Endodermal cell (in vitro differentiated cells): ENCODE measurements around the gene FCSK. TPM values are rescaled to one million over a fixed set of nuclear protein-coding genes. Genes with fewer than 3 reads are reported as not detected.
A peak's percentile ranks its signal among the peaks of the same experiment; 100 is the strongest.

Experiments used
- DNase-seq: peaks from one replicate; pipeline ENCODE4 v3.0.0-alpha.2; 2017
- H3K27ac ChIP-seq: 2 replicates; pipeline ENCODE4 v1.5.1; 2013; ENCODE audit warnings: mild to moderate bottlenecking, low read depth, low read length, moderate library complexity
- H3K27me3 ChIP-seq: 2 replicates; pipeline ENCODE4 v1.6.1; 2013; ENCODE audit warnings: mild to moderate bottlenecking, low read length, moderate library complexity; ENCODE audit not compliant: insufficient read depth, control insufficient read depth, poor library complexity, severe bottlenecking
- H3K36me3 ChIP-seq: 2 replicates; pipeline ENCODE4 v1.7.0; 2013; ENCODE audit warnings: mild to moderate bottlenecking, low read length, moderate library complexity; ENCODE audit not compliant: control insufficient read depth, insufficient read depth
- H3K4me1 ChIP-seq: one replicate; pipeline ENCODE4 v1.7.0; 2013; ENCODE audit warnings: low read length; ENCODE audit not compliant: control insufficient read depth, insufficient read depth
- H3K4me3 ChIP-seq: 2 replicates; pipeline ENCODE4 v1.5.1; 2013; ENCODE audit warnings: mild to moderate bottlenecking, low read length, moderate library complexity
- H3K9ac ChIP-seq: 2 replicates; pipeline ENCODE4 v1.6.1; 2013; ENCODE audit warnings: mild to moderate bottlenecking, low read length, moderate library complexity; ENCODE audit not compliant: poor library complexity, severe bottlenecking; ENCODE audit errors: extremely low read depth
- H3K9me3 ChIP-seq: 2 replicates; pipeline ENCODE4 v1.6.1; 2013; ENCODE audit warnings: mild to moderate bottlenecking, low read length, moderate library complexity; ENCODE audit not compliant: control insufficient read depth
- H3K27ac Mint-ChIP-seq: 2 replicates; pipeline ENCODE4 v1.8.0; 2020; ENCODE audit warnings: mixed read lengths
- H3K27me3 Mint-ChIP-seq: 2 replicates; pipeline ENCODE4 v1.8.0; 2021; ENCODE audit warnings: mild to moderate bottlenecking, mixed read lengths; ENCODE audit not compliant: insufficient read depth
- H3K36me3 Mint-ChIP-seq: 2 replicates; pipeline ENCODE4 v1.8.0; 2020; ENCODE audit warnings: low read depth, mixed read lengths
- H3K4me1 Mint-ChIP-seq: 2 replicates; pipeline ENCODE4 v1.8.0; 2020; ENCODE audit warnings: mixed read lengths
- H3K4me3 Mint-ChIP-seq: 2 replicates; pipeline ENCODE4 v1.8.0; 2020; ENCODE audit warnings: mild to moderate bottlenecking, moderate library complexity, mixed read lengths
- H3K9me3 Mint-ChIP-seq: 2 replicates; pipeline ENCODE4 v1.8.0; 2020; ENCODE audit warnings: mild to moderate bottlenecking, mixed read lengths
- CTCF ChIP-seq: fragments of 200-600 bp; sonication (generic); conservative IDR thresholded peaks from 2 replicates; pipeline ENCODE4 v1.5.0; 2021; ENCODE audit warnings: antibody characterized with exemption, mild to moderate bottlenecking
- WGBS, 2 experiments: methylation state at CpG; one replicate each; pipeline versions ENCODE4 v1.1.5 to v1.1.7; 2013; ENCODE audit warnings: missing lambda C conversion rate in 2 of 2, mixed read lengths in 1 of 2; ENCODE audit not compliant: insufficient coverage in 1 of 2, insufficient read length in 1 of 2; 5-methylcytosine and 5-hydroxymethylcytosine counted together
- total RNA-seq, 2 donors: library from RNA; stranded (reverse); fragmentation: NEBNext Ultra II Directional in 1 of 2; extraction: Animal tissue kit (Norgen Biotek cat#: 25700) in 1 of 2; gene quantifications; 2 replicates in 1 of 2; 3 replicates in 1 of 2; pipeline ENCODE4 v1.2.1, GENCODE V29; 2021

Gene FCSK
- total RNA-seq, 2 donors from 2014 or later = 18.7 to 19.5 TPM

DNA sequence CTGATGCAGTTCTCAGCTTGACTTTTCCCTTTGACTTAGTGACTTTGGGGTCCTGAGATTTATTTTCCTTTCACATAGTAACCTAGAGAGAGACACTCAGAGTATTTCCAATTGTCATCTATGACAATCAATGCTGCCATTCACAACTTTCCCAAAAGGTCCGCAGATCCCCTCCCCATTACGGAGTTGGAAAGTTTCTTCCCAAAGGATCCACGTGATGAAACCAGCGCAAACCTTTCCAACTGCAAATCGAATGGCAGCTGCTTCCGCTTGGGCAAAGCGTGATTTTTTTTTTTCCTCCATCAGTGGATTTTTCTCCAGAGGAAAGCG, 538 bp upstream of the FCSK start:
- no peak for TF ChIP-seq CTCF
- peak overlapping the region; percentile 93 for H3K9ac ChIP-seq
- DNase-seq = no peak
- no peaks in the 10 kb centered on the region for H3K27me3 ChIP-seq
- Mint-ChIP-seq H3K4me3 (peak overlapping the region; percentile 75), H3K9me3 (peaks cover 15% of the 10 kb centered on the region), H3K4me1 (peaks cover 14% of the 10 kb centered on the region), H3K36me3 (no peaks in the 10 kb centered on the region), H3K27me3 (no peaks in the 10 kb centered on the region), H3K27ac (peak overlapping the region; percentile 97)
- H3K27ac ChIP-seq = peak overlapping the region; percentile 98
- no peaks in the 10 kb centered on the region for H3K4me1 ChIP-seq
- H3K9me3 ChIP-seq = peaks cover 18% of the 10 kb centered on the region
- no peaks in the 10 kb centered on the region for H3K36me3 ChIP-seq
- peak overlapping the region; percentile 95 for H3K4me3 ChIP-seq
- 0 to 1% methylated on average over 4 to 8 of the region's 8 CpGs for WGBS, 2 experiments

- peak overlapping the region; percentile 10 for H3K27ac Mint-ChIP-seq
- no peak overlapping the region for H3K27ac ChIP-seq
- H3K9me3 ChIP-seq = peaks cover 4% of the 10 kb centered on the region
- H3K36me3 Mint-ChIP-seq = no peaks in the 10 kb centered on the region
- H3K27me3 Mint-ChIP-seq = no peaks in the 10 kb centered on the region
- DNase-seq = no peak
- no peaks in the 10 kb centered on the region for H3K27me3 ChIP-seq
- no peaks in the 10 kb centered on the region for H3K36me3 ChIP-seq
- no peaks in the 10 kb centered on the region for H3K9me3 Mint-ChIP-seq
- 92 to 93% methylated on average over 6 to 7 of the region's 7 CpGs for WGBS, 2 experiments
- no peak overlapping the region for H3K4me3 ChIP-seq
- peaks cover 3% of the 10 kb centered on the region for H3K4me1 ChIP-seq
- no peak for TF ChIP-seq CTCF
- H3K4me1 Mint-ChIP-seq = peaks cover 18% of the 10 kb centered on the region
- no peak overlapping the region for H3K9ac ChIP-seq
- peak overlapping the region; percentile 75 for H3K4me3 Mint-ChIP-seq
These were observed 1.5 kb downstream of the FCSK start for GRCh38 chr16:70455910-70456309.

DNA sequence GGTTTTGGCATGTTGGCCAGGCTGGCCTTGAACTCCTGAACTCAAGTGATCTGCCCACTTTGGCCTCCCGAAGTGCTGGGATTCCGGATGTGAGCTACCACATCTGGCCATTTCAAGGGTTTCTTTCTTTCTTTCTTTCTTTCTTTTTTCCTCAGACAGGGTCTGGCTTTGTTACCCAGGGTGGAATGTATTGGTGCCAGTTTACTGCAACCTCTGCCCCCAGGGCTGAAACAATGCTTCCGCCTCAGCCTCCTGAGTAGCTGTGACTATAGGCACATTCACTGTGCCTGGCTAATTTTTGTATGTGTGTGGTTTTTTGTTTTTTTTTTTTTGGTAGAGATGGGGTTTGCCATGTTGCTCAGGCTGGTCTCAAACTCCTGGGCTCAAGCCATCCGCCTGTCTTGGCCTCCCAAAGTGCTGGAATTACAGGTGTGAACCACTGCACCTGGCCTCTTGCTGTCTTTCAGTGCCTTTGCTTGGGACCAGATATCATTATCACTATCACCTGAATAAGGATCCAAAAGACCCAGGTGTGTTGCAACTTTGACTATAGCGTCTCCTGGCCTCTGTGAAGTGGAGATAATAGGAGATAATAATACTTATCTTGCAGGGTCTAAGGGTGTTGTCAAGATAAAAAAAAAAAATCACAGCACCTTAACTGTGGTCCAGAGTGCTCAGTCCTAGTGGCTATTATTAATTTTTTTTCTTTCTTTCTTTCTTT, 3.2 kb downstream of the FCSK start:
- Mint-ChIP-seq H3K27ac (no peak overlapping the region), H3K36me3 (no peaks in the 10 kb centered on the region)
- TF ChIP-seq CTCF = no peak

More for the DNA sequence above, 3.2 kb downstream of the FCSK start:
- no peak overlapping the region for H3K4me3 ChIP-seq
- no peaks in the 10 kb centered on the region for H3K27me3 ChIP-seq
- H3K4me1 ChIP-seq = peaks cover 5% of the 10 kb centered on the region
- no peaks in the 10 kb centered on the region for H3K36me3 ChIP-seq
- H3K4me1 Mint-ChIP-seq = peaks cover 23% of the 10 kb centered on the region
- no peak overlapping the region for H3K27ac ChIP-seq
- no peaks in the 10 kb centered on the region for H3K27me3 Mint-ChIP-seq
- no peaks in the 10 kb centered on the region for H3K9me3 Mint-ChIP-seq
- no peak overlapping the region for H3K4me3 Mint-ChIP-seq
- H3K9me3 ChIP-seq = no peaks in the 10 kb centered on the region
- 72 to 75% methylated on average over 2 to 5 of the region's 5 CpGs for WGBS, 2 experiments
- H3K9ac ChIP-seq = no peak overlapping the region
- no peak for DNase-seq
